CD14-positive monocyte (primary cell): ENCODE data around the gene HERC2. TPM values are rescaled to one million over a fixed set of nuclear protein-coding genes. Genes with fewer than 3 reads are reported as not detected.

Experiments used
- DNase-seq, 3 donors: peaks; one replicate each; pipeline ENCODE4 v3.0.0-alpha.2; 2011 to 2022
- H2AFZ ChIP-seq: 2 replicates; pipeline ENCODE4 v1.6.0; 2012; ENCODE audit warnings: mild to moderate bottlenecking, low read depth, low read length, inconsistent platforms; ENCODE audit not compliant: insufficient read depth, poor library complexity, severe bottlenecking
- H3K27ac ChIP-seq, 2 donors: 1 replicate in 1 of 2; 2 replicates in 1 of 2; pipeline ENCODE4 v1.5.1; 2012 to 2013; ENCODE audit warnings: low read length in 2 of 2, control low read depth in 1 of 2, inconsistent platforms in 1 of 2, low read depth in 1 of 2, mild to moderate bottlenecking in 1 of 2
- H3K27me3 ChIP-seq, 2 donors: one replicate each; pipeline versions ENCODE4 v1.6.0 to v1.6.1; 2011 to 2013; ENCODE audit warnings: low read length in 2 of 2; ENCODE audit not compliant: control insufficient read depth in 2 of 2, insufficient read depth in 2 of 2
- H3K36me3 ChIP-seq, 2 donors: replicated peaks in 1 of 2; 1 replicate in 1 of 2; 2 replicates in 1 of 2; pipeline versions ENCODE4 v1.5.1 to v1.6.1; 2012 to 2013; ENCODE audit warnings: low read length in 2 of 2, control low read depth in 1 of 2, inconsistent platforms in 1 of 2, mild to moderate bottlenecking in 1 of 2; ENCODE audit not compliant: insufficient read depth in 2 of 2, control insufficient read depth in 1 of 2
- H3K4me1 ChIP-seq, 2 donors: 1 replicate in 1 of 2; 2 replicates in 1 of 2; pipeline versions ENCODE4 v1.5.1 to v1.6.1; 2012 to 2013; ENCODE audit warnings: low read length in 2 of 2, control low read depth in 1 of 2, inconsistent platforms in 1 of 2, mild to moderate bottlenecking in 1 of 2, moderate library complexity in 1 of 2; ENCODE audit not compliant: insufficient read depth in 2 of 2, control insufficient read depth in 1 of 2
- H3K4me2 ChIP-seq: replicated peaks from 2 replicates; pipeline ENCODE3; 2012; ENCODE audit warnings: low read length, moderate library complexity, mild to moderate bottlenecking; ENCODE audit not compliant: poor library complexity, severe bottlenecking; ENCODE audit errors: extremely low read depth
- H3K4me3 ChIP-seq, 3 experiments: fragments of 200-600 bp in 1 of 3; sonication (generic) in 1 of 3; replicated peaks in 1 of 3; 1 replicate in 2 of 3; 2 replicates in 1 of 3; pipeline ENCODE4 v1.5.1; 2011 to 2013; ENCODE audit warnings: low read length in 3 of 3, mild to moderate bottlenecking in 3 of 3, control low read depth in 2 of 3, low read depth in 2 of 3, inconsistent platforms in 1 of 3, moderate library complexity in 1 of 3
- H3K79me2 ChIP-seq: 2 replicates; pipeline ENCODE4 v1.6.0; 2012; ENCODE audit warnings: mild to moderate bottlenecking, control low read depth, inconsistent platforms, low read length, moderate library complexity; ENCODE audit not compliant: insufficient read depth
- H3K9ac ChIP-seq: 2 replicates; pipeline ENCODE4 v1.6.0; 2017; ENCODE audit warnings: low read length, mild to moderate bottlenecking; ENCODE audit not compliant: insufficient read depth, poor library complexity, severe bottlenecking
- H3K9me3 ChIP-seq, 2 donors: replicated peaks in 1 of 2; 1 replicate in 1 of 2; 2 replicates in 1 of 2; pipeline versions ENCODE4 v1.5.1 to v1.6.1; 2012 to 2013; ENCODE audit warnings: low read length in 2 of 2, control low read depth in 1 of 2; ENCODE audit not compliant: control insufficient read depth in 1 of 2, insufficient read depth in 1 of 2
- H4K20me1 ChIP-seq: 2 replicates; pipeline ENCODE4 v1.6.0; 2012; ENCODE audit warnings: mild to moderate bottlenecking, low read length, control low read depth, moderate library complexity; ENCODE audit not compliant: insufficient read depth
- H3K27ac Mint-ChIP-seq, 7 donors: one replicate each; pipeline ENCODE4 v1.8.0; 2020; ENCODE audit warnings: mild to moderate bottlenecking in 7 of 7, mixed read lengths in 7 of 7, moderate library complexity in 6 of 7, inconsistent platforms in 2 of 7
- H3K27me3 Mint-ChIP-seq, 3 donors: one replicate each; pipeline ENCODE4 v1.8.0; 2021 to 2022; ENCODE audit warnings: low read depth in 3 of 3, mild to moderate bottlenecking in 3 of 3, mixed read lengths in 3 of 3, moderate library complexity in 3 of 3, inconsistent platforms in 1 of 3
- H3K36me3 Mint-ChIP-seq, 2 donors: one replicate each; pipeline ENCODE4 v1.8.0; 2020; ENCODE audit warnings: mixed read lengths in 2 of 2, inconsistent platforms in 1 of 2, mild to moderate bottlenecking in 1 of 2
- H3K4me1 Mint-ChIP-seq: one replicate; pipeline ENCODE4 v1.8.0; 2020; ENCODE audit warnings: mild to moderate bottlenecking, mixed read lengths
- H3K4me3 Mint-ChIP-seq, 2 donors: one replicate each; pipeline ENCODE4 v1.8.0; 2020; ENCODE audit warnings: mild to moderate bottlenecking in 2 of 2, mixed read lengths in 2 of 2, moderate library complexity in 1 of 2
- H3K9me3 Mint-ChIP-seq, 7 donors: one replicate each; pipeline ENCODE4 v1.8.0; 2020 to 2022; ENCODE audit warnings: mixed read lengths in 7 of 7, mild to moderate bottlenecking in 6 of 7, moderate library complexity in 6 of 7, inconsistent platforms in 2 of 7
- CTCF ChIP-seq: fragments of 200-600 bp; IDR thresholded peaks from one replicate; pipeline ENCODE4 v1.8.0; 2022; ENCODE audit warnings: antibody characterized with exemption, mild to moderate bottlenecking
- WGBS: methylation state at CpG from one replicate; pipeline ENCODE4 v1.1.5; 2013; ENCODE audit warnings: missing lambda C conversion rate; ENCODE audit not compliant: insufficient coverage; 5-methylcytosine and 5-hydroxymethylcytosine counted together
- intact Hi-C, 2 donors: fragments of 100-400 bp; cut with micrococcal nuclease; formaldehyde crosslinking; loops; one replicate each; pipeline versions ENCODE4 v1.15.0 to v1.15.1; 2023
- polyA plus RNA-seq, 3 donors: library from polyadenylated mRNA; depleted of rRNA in 1 of 3; unstranded in 2 of 3; stranded (reverse) in 1 of 3; fragments of 300-500 nt in 2 of 3; fragments of >200 nt in 1 of 3; fragmentation: Illumina TruSeq in 2 of 3; gene quantifications; 1 replicate in 2 of 3; 2 replicates in 1 of 3; pipeline ENCODE4 v1.2.3, GENCODE V29; 2012 to 2021

The HERC2 gene
- polyA plus RNA-seq, 3 donors: 3.1 to 9.0 (median 4.7) TPM

GRCh38 chr15:28133281-28133680, 188.7 kb downstream of the HERC2 start:
- Mint-ChIP-seq H3K4me3 (no peak overlapping the region), H3K4me1 (peaks cover 12% of the 10 kb centered on the region), H3K27ac (no peak overlapping the region), H3K27me3 (peaks cover 0 to 2% (median 0%) of the 10 kb centered on the region in 3 donors), H3K9me3 (no peaks in the 10 kb centered on the region), H3K36me3 (peaks cover 46 to 53% of the 10 kb centered on the region in 2 donors)
- Histone ChIP-seq H3K9ac (no peak overlapping the region), H3K4me2 (no peak overlapping the region), H3K27ac (no peak overlapping the region), H3K79me2 (no peaks in the 10 kb centered on the region), H3K4me3 (no peak overlapping the region), H3K36me3 (peaks cover 11 to 47% of the 10 kb centered on the region in 2 donors), H2AFZ (no peak overlapping the region), H3K9me3 (no peaks in the 10 kb centered on the region), H3K4me1 (peaks cover 0 to 6% of the 10 kb centered on the region in 2 donors), H3K27me3 (no peaks in the 10 kb centered on the region), H4K20me1 (no peaks in the 10 kb centered on the region)
- TF ChIP-seq CTCF: no peak
- no peak for DNase-seq
- intact Hi-C loops: no loop called here

GRCh38 chr15:28132524-28133275, 189.3 kb downstream of the HERC2 start:
- Histone ChIP-seq H3K9ac (no peak overlapping the region), H3K27ac (no peak overlapping the region), H3K9me3 (no peaks in the 10 kb centered on the region), H3K4me2 (no peak overlapping the region), H2AFZ (no peak overlapping the region), H3K36me3 (peaks cover 11 to 47% of the 10 kb centered on the region in 2 donors), H3K4me1 (peaks cover 0 to 6% of the 10 kb centered on the region in 2 donors), H4K20me1 (no peaks in the 10 kb centered on the region), H3K27me3 (no peaks in the 10 kb centered on the region), H3K4me3 (no peak overlapping the region), H3K79me2 (no peaks in the 10 kb centered on the region)
- TF ChIP-seq CTCF: no peak
- no peaks in the 10 kb centered on the region for H3K9me3 Mint-ChIP-seq
- H3K36me3 Mint-ChIP-seq: peaks cover 45 to 49% of the 10 kb centered on the region in 2 donors
- no peak for DNase-seq
- intact Hi-C loops: no loop called here
- WGBS: 99% methylated on average over 15 of the region's 21 CpGs
- peaks cover 0 to 2% (median 0%) of the 10 kb centered on the region in 3 donors for H3K27me3 Mint-ChIP-seq
- no peak overlapping the region for H3K27ac Mint-ChIP-seq
- no peak overlapping the region for H3K4me3 Mint-ChIP-seq
- H3K4me1 Mint-ChIP-seq: peaks cover 18% of the 10 kb centered on the region
